Loucy (cell line): Measurements from ENCODE around the gene NLGN1.

ENCODE experiments used
- H2AFZ ChIP-seq: fragments of 200-600 bp; sonication (generic); 2 replicates; pipeline ENCODE4 v1.6.0; 2016; ENCODE audit warnings: antibody characterized with exemption, mild to moderate bottlenecking, low read length, moderate library complexity
- H3F3A ChIP-seq: fragments of 200-600 bp; 2 replicates; pipeline ENCODE4 v1.6.0; 2016; ENCODE audit warnings: antibody characterized with exemption, low read depth, mild to moderate bottlenecking
- H3K27me3 ChIP-seq: fragments of 200-600 bp; sonication (generic); 2 replicates; pipeline ENCODE4 v1.6.1; 2014; ENCODE audit warnings: low read length, mild to moderate bottlenecking; ENCODE audit not compliant: insufficient read depth, poor library complexity, severe bottlenecking
- H3K36me3 ChIP-seq: fragments of 200-600 bp; sonication (generic); 2 replicates; pipeline ENCODE4 v1.6.1; 2016; ENCODE audit warnings: low read length; ENCODE audit not compliant: insufficient read depth
- H3K4me1 ChIP-seq: fragments of 200-600 bp; sonication (generic); 2 replicates; pipeline ENCODE4 v1.5.1; 2014; ENCODE audit warnings: low read length, mild to moderate bottlenecking; ENCODE audit not compliant: insufficient read depth, poor library complexity, severe bottlenecking
- H3K4me2 ChIP-seq: fragments of 200-600 bp; sonication (generic); 2 replicates; pipeline ENCODE4 v1.6.0; 2014; ENCODE audit warnings: antibody characterized with exemption, low read length, low read depth, mild to moderate bottlenecking; ENCODE audit not compliant: poor library complexity, severe bottlenecking
- H3K4me3 ChIP-seq: fragments of 200-600 bp; sonication (generic); 2 replicates; pipeline ENCODE4 v1.5.1; 2014; ENCODE audit warnings: low read length, mild to moderate bottlenecking, mixed read lengths; ENCODE audit not compliant: poor library complexity, severe bottlenecking
- H3K79me2 ChIP-seq: fragments of 200-600 bp; sonication (generic); 2 replicates; pipeline ENCODE4 v1.6.1; 2014; ENCODE audit warnings: low read length; ENCODE audit not compliant: insufficient read depth
- H3K9ac ChIP-seq: fragments of 200-600 bp; sonication (generic); 2 replicates; pipeline ENCODE4 v1.6.0; 2014; ENCODE audit warnings: mild to moderate bottlenecking, low read depth, low read length, moderate library complexity; ENCODE audit not compliant: poor library complexity, severe bottlenecking
- H3K9me2 ChIP-seq: fragments of 200-600 bp; sonication (generic); replicated peaks from 2 replicates; pipeline ENCODE4 v1.6.1; 2016; ENCODE audit warnings: low read depth, low read length, mixed read lengths
- H3K9me3 ChIP-seq: fragments of 200-600 bp; sonication (generic); 2 replicates; pipeline ENCODE4 v1.6.1; 2014; ENCODE audit warnings: mild to moderate bottlenecking, antibody characterized with exemption, low read length, low read depth; ENCODE audit not compliant: insufficient read depth
- H4K20me1 ChIP-seq: fragments of 200-600 bp; sonication (generic); 2 replicates; pipeline ENCODE4 v1.6.0; 2014; ENCODE audit warnings: antibody characterized with exemption, low read length, mild to moderate bottlenecking; ENCODE audit not compliant: insufficient read depth, poor library complexity, severe bottlenecking
- CTCF ChIP-seq: fragments of 200-600 bp; sonication (generic); conservative IDR thresholded peaks from 2 replicates; pipeline ENCODE4 v1.5.1; 2014; ENCODE audit warnings: mild to moderate bottlenecking, antibody characterized with exemption, low read length
- EZH2phosphoT487 ChIP-seq: fragments of 200-600 bp; IDR thresholded peaks from 2 replicates; pipeline ENCODE4 v1.6.1; 2018; ENCODE audit warnings: antibody characterized with exemption, mild to moderate bottlenecking, moderate library complexity, borderline replicate concordance

The NLGN1 gene

GRCh38 chr3:173976281-173976680, 578.7 kb downstream of the NLGN1 start:
- TF ChIP-seq EZH2phosphoT487: no peak
- no peak for TF ChIP-seq CTCF
- Histone ChIP-seq H3K9me2 (no peaks in the 10 kb centered on the region), H3F3A (no peaks in the 10 kb centered on the region), H2AFZ (no peak overlapping the region), H3K9ac (no peak overlapping the region), H3K4me3 (no peak overlapping the region), H3K9me3 (no peaks in the 10 kb centered on the region), H3K27me3 (no peaks in the 10 kb centered on the region), H3K79me2 (no peaks in the 10 kb centered on the region), H3K4me2 (no peak overlapping the region), H4K20me1 (no peaks in the 10 kb centered on the region), H3K4me1 (no peaks in the 10 kb centered on the region), H3K36me3 (no peaks in the 10 kb centered on the region)

- no peaks in the 10 kb centered on the region for H3F3A ChIP-seq
- no peaks in the 10 kb centered on the region for H3K27me3 ChIP-seq
- H2AFZ ChIP-seq: no peak overlapping the region
- TF ChIP-seq CTCF: no peak
- TF ChIP-seq EZH2phosphoT487: no peak
- H3K9me2 ChIP-seq: no peaks in the 10 kb centered on the region
- H4K20me1 ChIP-seq: no peaks in the 10 kb centered on the region
- H3K4me3 ChIP-seq: no peak overlapping the region
- no peaks in the 10 kb centered on the region for H3K36me3 ChIP-seq
- no peaks in the 10 kb centered on the region for H3K9me3 ChIP-seq
- H3K4me2 ChIP-seq: no peak overlapping the region
- H3K79me2 ChIP-seq: no peaks in the 10 kb centered on the region
- H3K9ac ChIP-seq: no peak overlapping the region
- H3K4me1 ChIP-seq: no peaks in the 10 kb centered on the region
Measured at GRCh38 chr3:173977747-173978146, 580.2 kb downstream of the NLGN1 start.

DNA sequence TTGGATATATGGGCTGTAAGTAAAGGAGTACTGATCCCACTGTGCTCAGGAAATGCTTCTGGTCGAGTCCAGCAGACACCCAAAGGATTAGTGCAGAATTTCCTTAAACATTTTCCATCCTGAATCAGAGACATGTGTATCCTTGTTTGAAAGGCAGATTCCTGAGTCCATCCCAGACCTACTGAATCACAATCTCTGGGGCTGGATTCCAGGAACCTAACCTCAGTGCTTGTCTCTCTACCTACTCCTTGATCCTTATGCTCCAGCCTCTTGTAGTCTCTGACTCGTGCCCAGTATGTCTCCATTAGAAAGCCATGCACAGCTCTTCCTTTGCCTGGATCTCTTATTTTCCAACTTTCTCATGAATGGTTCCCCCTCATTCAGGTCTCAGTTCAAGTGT, 585.8 kb downstream of the NLGN1 start:
- H3F3A ChIP-seq: no peaks in the 10 kb centered on the region
- H4K20me1 ChIP-seq: no peaks in the 10 kb centered on the region
- H3K9me3 ChIP-seq: no peaks in the 10 kb centered on the region
- no peak overlapping the region for H2AFZ ChIP-seq
- H3K79me2 ChIP-seq: no peaks in the 10 kb centered on the region
- H3K4me1 ChIP-seq: no peaks in the 10 kb centered on the region
- H3K9ac ChIP-seq: no peak overlapping the region
- no peak overlapping the region for H3K4me3 ChIP-seq
- H3K4me2 ChIP-seq: no peak overlapping the region
- H3K36me3 ChIP-seq: no peaks in the 10 kb centered on the region
- TF ChIP-seq CTCF: no peak
- TF ChIP-seq EZH2phosphoT487: no peak
- H3K27me3 ChIP-seq: no peaks in the 10 kb centered on the region
- H3K9me2 ChIP-seq: no peaks in the 10 kb centered on the region
